Liver (tissue), 9 donors: ENCODE results near the gene RABAC1. TPM values are rescaled to one million over a fixed set of nuclear protein-coding genes. Genes with fewer than 3 reads are reported as not detected.

Source experiments
- DNase-seq: peaks from one replicate; pipeline ENCODE4 v3.0.0-alpha.2; 2017; ENCODE audit warnings: low spot score
- H3K27ac ChIP-seq, 2 donors: one replicate each; pipeline ENCODE4 v1.7.0; 2013; ENCODE audit warnings: inconsistent platforms in 2 of 2, low read length in 2 of 2, control low read depth in 1 of 2, low read depth in 1 of 2, mild to moderate bottlenecking in 1 of 2
- H3K27me3 ChIP-seq, 4 donors: one replicate each; pipeline versions ENCODE4 v1.6.1 to v1.7.0; 2013; ENCODE audit warnings: low read length in 3 of 4, inconsistent platforms in 1 of 4, mild to moderate bottlenecking in 1 of 4, moderate library complexity in 1 of 4; ENCODE audit not compliant: control insufficient read depth in 4 of 4, insufficient read depth in 4 of 4
- H3K36me3 ChIP-seq, 4 donors: one replicate each; pipeline versions ENCODE4 v1.6.1 to v1.7.0; 2013; ENCODE audit warnings: low read length in 3 of 4, mild to moderate bottlenecking in 3 of 4, low read depth in 1 of 4, moderate library complexity in 1 of 4; ENCODE audit not compliant: control insufficient read depth in 4 of 4, insufficient read depth in 3 of 4
- H3K4me1 ChIP-seq, 4 donors: one replicate each; pipeline versions ENCODE4 v1.6.1 to v1.7.0; 2013; ENCODE audit warnings: low read length in 3 of 4, mild to moderate bottlenecking in 3 of 4, moderate library complexity in 1 of 4; ENCODE audit not compliant: control insufficient read depth in 4 of 4, insufficient read depth in 4 of 4
- H3K4me3 ChIP-seq, 3 donors: one replicate each; pipeline versions ENCODE4 v1.6.1 to v1.7.0; 2013; ENCODE audit warnings: low read length in 3 of 3, control low read depth in 1 of 3, low read depth in 1 of 3, mild to moderate bottlenecking in 1 of 3
- H3K9ac ChIP-seq, 2 donors: one replicate each; pipeline ENCODE4 v1.7.0; 2013; ENCODE audit warnings: low read length in 2 of 2, mild to moderate bottlenecking in 2 of 2, moderate library complexity in 2 of 2, control low read depth in 1 of 2, low read depth in 1 of 2
- H3K9me3 ChIP-seq, 4 donors: one replicate each; pipeline versions ENCODE4 v1.6.1 to v1.7.0; 2013; ENCODE audit warnings: low read length in 3 of 4; ENCODE audit not compliant: control insufficient read depth in 4 of 4
- FOXA1 ChIP-seq: IDR thresholded peaks from 2 replicates; pipeline ENCODE4 v1.6.1; 2016; ENCODE audit warnings: antibody characterized with exemption
- FOXA2 ChIP-seq: IDR thresholded peaks from 2 replicates; pipeline ENCODE4 v1.6.1; 2016; ENCODE audit warnings: antibody characterized with exemption
- GABPA ChIP-seq, 2 donors: IDR thresholded peaks in 1 of 2; conservative IDR thresholded peaks in 1 of 2; 2 replicates each; pipeline ENCODE4 v1.6.1; 2016; ENCODE audit warnings: antibody characterized with exemption in 2 of 2, mild to moderate bottlenecking in 1 of 2, moderate library complexity in 1 of 2
- HNF4A ChIP-seq, 2 donors: conservative IDR thresholded peaks; 2 replicates each; pipeline ENCODE4 v1.6.1; 2016; ENCODE audit warnings: antibody characterized with exemption in 2 of 2, mild to moderate bottlenecking in 2 of 2
- RAD21 ChIP-seq, 2 donors: IDR thresholded peaks; 2 replicates each; pipeline ENCODE4 v1.6.1; 2016; ENCODE audit warnings: antibody characterized with exemption in 2 of 2, mild to moderate bottlenecking in 2 of 2
- RXRA ChIP-seq, 2 donors: IDR thresholded peaks; 2 replicates each; pipeline ENCODE4 v1.6.1; 2017 to 2018; ENCODE audit warnings: antibody characterized with exemption in 2 of 2, mild to moderate bottlenecking in 1 of 2
- SP1 ChIP-seq: IDR thresholded peaks from 2 replicates; pipeline ENCODE4 v1.6.1; 2018; ENCODE audit warnings: antibody characterized with exemption, mild to moderate bottlenecking
- TAF1 ChIP-seq: conservative IDR thresholded peaks from 2 replicates; pipeline ENCODE4 v1.6.1; 2016; ENCODE audit warnings: antibody characterized with exemption, mild to moderate bottlenecking
- YY1 ChIP-seq: IDR thresholded peaks from 2 replicates; pipeline ENCODE4 v1.6.1; 2016; ENCODE audit warnings: antibody characterized with exemption, mild to moderate bottlenecking
- WGBS: extraction: QIAGEN DNeasy Blood & Tissue Kit; methylation state at CpG from one replicate; pipeline ENCODE4 v1.1.7; 2013; 5-methylcytosine and 5-hydroxymethylcytosine counted together
- polyA plus RNA-seq, 2 donors: library from polyadenylated mRNA; stranded (reverse) in 1 of 2; unstranded in 1 of 2; fragments of 200-250 nt in 1 of 2; fragments of >200 nt in 1 of 2; fragmentation: Nextera tagmentation in 1 of 2; extraction: Ambion mirVana in 1 of 2; gene quantifications; one replicate each; pipeline versions ENCODE4 v1.2.1 to v1.2.3, GENCODE V29; 2013 to 2015
- total RNA-seq, 2 donors: library from RNA; depleted of rRNA; stranded (reverse); fragments of >200 nt; gene quantifications; one replicate each; pipeline ENCODE4 v1.2.3, GENCODE V29; 2014
- TF ChIP-seq, protein P1 (sequence below): IDR thresholded peaks from 2 replicates; pipeline ENCODE4 v1.6.1; 2016; ENCODE audit warnings: antibody characterized with exemption
- TF ChIP-seq, protein P2 (sequence below): IDR thresholded peaks from 2 replicates; pipeline ENCODE4 v1.6.1; 2016; ENCODE audit warnings: antibody characterized with exemption
- TF ChIP-seq, protein P3 (sequence below): fragments of 150-350 bp; IDR thresholded peaks from 2 replicates; pipeline ENCODE4 v1.5.1; 2017; ENCODE audit warnings: improper control_type of control experiment, low read depth, low read length; ENCODE audit not compliant: missing input control
- donor health status: healthy.
- donor health status: healthy.
- donor health status: healthy.
- donor health status: healthy.
- donor health status: healthy.

Gene RABAC1
- total and polyA plus RNA-seq, 4 donors: 43.2 to 161 (median 99.3) TPM

DNA sequence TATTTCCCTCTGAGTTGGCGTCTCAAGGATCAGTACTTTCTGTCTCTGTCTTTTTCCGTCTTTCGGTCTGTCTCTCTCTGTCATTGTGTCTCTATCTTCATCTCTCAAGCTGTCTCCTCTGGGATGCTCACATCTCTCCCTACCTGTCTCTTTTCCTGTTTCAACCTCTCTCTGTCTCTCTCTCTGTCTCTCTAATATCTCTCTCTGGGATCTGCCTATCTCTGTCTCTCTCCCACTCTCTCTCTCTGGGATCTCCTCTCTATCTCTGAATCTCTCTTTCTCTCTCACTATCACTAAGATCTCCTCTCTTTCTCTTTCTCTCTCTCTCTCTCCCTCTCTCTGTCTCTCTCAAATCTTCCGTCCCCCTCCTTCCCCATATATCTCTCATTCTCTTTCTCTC lies 30.9 kb upstream of the RABAC1 start:
- 81% methylated on average over 4 of the region's 4 CpGs for WGBS
- peaks cover 0 to 6% (median 0%) of the 10 kb centered on the region in 4 donors for H3K4me1 ChIP-seq

DNA sequence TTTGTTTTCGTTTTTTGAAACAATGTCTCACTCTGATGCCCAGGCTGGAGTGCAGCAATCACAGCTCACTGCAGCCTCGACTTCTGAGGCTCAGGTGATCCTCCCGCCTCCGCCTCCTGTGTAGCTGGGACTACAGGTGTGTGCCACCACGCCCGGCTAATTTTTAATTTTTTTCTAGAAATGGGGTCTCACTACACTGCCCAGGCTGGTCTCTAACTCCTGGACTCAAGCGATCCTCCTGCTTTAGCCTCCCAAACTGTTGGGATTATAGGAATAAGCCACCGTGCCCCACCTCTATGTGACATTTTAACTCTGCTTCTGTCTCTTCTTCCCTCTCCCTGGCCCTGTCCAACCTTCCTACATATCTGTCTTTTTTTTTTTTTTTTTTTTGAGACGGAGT lies 29.8 kb upstream of the RABAC1 start:
- Histone ChIP-seq H3K9ac (no peak overlapping the region), H3K4me3 (no peak overlapping the region), H3K9me3 (no peaks in the 10 kb centered on the region), H3K27me3 (peaks cover 0 to 2% (median 0%) of the 10 kb centered on the region in 4 donors), H3K27ac (no peak overlapping the region), H3K4me1 (peaks cover 0 to 3% (median 0%) of the 10 kb centered on the region in 4 donors), H3K36me3 (no peaks in the 10 kb centered on the region)
- TF ChIP-seq FOXA1: no peak
- TF ChIP-seq YY1: no peak
- no peak for DNase-seq
- 82% methylated on average over 9 of the region's 9 CpGs for WGBS

More for the DNA sequence above, 30.9 kb upstream of the RABAC1 start:
- Histone ChIP-seq H3K36me3 (no peaks in the 10 kb centered on the region), H3K4me3 (no peak overlapping the region), H3K27ac (no peak overlapping the region), H3K9ac (no peak overlapping the region), H3K27me3 (peaks cover 0 to 5% (median 1%) of the 10 kb centered on the region in 4 donors), H3K9me3 (no peaks in the 10 kb centered on the region)
- TF ChIP-seq RXRA (IDR thresholded peaks at IDR 0.05) (no peak), FOXA2 (no peak), RAD21 (IDR thresholded peaks at IDR 0.05) (no peak), SP1 (no peak), YY1 (no peak), GABPA (IDR thresholded peaks at IDR 0.05 in 1 of 2, conservative IDR thresholded peaks at IDR 0.05 in 1 of 2) (no peak)
- TF ChIP-seq, protein P1, sequence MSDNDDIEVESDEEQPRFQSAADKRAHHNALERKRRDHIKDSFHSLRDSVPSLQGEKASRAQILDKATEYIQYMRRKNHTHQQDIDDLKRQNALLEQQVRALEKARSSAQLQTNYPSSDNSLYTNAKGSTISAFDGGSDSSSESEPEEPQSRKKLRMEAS: no peak
- TF ChIP-seq, protein P2, sequence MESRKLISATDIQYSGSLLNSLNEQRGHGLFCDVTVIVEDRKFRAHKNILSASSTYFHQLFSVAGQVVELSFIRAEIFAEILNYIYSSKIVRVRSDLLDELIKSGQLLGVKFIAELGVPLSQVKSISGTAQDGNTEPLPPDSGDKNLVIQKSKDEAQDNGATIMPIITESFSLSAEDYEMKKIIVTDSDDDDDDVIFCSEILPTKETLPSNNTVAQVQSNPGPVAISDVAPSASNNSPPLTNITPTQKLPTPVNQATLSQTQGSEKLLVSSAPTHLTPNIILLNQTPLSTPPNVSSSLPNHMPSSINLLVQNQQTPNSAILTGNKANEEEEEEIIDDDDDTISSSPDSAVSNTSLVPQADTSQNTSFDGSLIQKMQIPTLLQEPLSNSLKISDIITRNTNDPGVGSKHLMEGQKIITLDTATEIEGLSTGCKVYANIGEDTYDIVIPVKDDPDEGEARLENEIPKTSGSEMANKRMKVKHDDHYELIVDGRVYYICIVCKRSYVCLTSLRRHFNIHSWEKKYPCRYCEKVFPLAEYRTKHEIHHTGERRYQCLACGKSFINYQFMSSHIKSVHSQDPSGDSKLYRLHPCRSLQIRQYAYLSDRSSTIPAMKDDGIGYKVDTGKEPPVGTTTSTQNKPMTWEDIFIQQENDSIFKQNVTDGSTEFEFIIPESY: no peak
- TF ChIP-seq, protein P3, sequence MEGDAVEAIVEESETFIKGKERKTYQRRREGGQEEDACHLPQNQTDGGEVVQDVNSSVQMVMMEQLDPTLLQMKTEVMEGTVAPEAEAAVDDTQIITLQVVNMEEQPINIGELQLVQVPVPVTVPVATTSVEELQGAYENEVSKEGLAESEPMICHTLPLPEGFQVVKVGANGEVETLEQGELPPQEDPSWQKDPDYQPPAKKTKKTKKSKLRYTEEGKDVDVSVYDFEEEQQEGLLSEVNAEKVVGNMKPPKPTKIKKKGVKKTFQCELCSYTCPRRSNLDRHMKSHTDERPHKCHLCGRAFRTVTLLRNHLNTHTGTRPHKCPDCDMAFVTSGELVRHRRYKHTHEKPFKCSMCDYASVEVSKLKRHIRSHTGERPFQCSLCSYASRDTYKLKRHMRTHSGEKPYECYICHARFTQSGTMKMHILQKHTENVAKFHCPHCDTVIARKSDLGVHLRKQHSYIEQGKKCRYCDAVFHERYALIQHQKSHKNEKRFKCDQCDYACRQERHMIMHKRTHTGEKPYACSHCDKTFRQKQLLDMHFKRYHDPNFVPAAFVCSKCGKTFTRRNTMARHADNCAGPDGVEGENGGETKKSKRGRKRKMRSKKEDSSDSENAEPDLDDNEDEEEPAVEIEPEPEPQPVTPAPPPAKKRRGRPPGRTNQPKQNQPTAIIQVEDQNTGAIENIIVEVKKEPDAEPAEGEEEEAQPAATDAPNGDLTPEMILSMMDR: no peak
- no peak for DNase-seq

DNA sequence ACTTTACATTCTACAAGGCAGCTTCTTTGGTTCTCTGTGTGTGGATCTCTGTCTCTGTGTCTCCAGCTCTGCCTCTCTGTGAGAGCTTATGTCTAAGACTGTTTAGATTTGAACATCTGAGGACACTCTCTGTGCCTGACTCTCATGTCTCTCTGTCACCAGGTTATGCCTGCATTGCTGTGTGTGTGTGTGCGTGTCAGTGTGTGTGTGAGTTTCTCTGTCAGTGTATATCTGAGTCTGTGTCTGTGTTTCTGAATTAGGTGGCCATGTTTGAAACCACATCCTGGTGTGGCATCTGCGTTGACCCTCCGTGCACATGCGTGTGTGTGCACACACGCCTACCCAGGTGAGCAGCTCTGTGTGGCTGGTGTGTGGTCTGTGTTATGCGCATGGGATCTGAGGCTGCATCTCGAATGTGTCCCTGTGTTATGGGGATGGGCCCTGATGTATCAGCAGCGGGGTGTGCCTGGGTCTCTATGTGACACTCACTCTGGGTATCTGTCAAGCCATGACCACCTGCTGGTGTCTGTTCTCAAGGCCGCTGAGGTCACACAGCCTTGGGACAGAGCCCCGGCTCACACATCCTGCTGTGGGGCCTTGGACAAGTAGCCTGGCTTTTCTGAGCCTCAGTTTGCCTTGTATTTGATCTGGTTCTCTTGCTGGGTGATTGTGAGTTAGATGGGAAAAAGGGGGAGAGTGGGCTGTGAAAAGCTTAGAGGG lies 28.2 kb upstream of the RABAC1 start:
- H3K36me3 ChIP-seq: no peaks in the 10 kb centered on the region
- no peaks in the 10 kb centered on the region for H3K9me3 ChIP-seq
- TF ChIP-seq HNF4A (conservative IDR thresholded peaks at IDR 0.05) (no peak), TAF1 (no peak)
- no peak overlapping the region for H3K9ac ChIP-seq
- 80% methylated on average over 10 of the region's 10 CpGs for WGBS
- H3K4me1 ChIP-seq: no peaks in the 10 kb centered on the region
- no peak for DNase-seq
- H3K4me3 ChIP-seq: no peak overlapping the region
- H3K27me3 ChIP-seq: no peaks in the 10 kb centered on the region
- no peak overlapping the region for H3K27ac ChIP-seq
